ENCODE results near the gene ZNF230.

ZNF230 gene

GRCh38 chr19:44002566-44003460 lies at the start of gene ZNF230:
TSS of gene ZNF230 (plus strand) at chr19:44002957. CDS start at chr19:44007079, 4,122 bp downstream.
- FAIRE-seq: no peak
- TF ChIP-seq, protein P1, sequence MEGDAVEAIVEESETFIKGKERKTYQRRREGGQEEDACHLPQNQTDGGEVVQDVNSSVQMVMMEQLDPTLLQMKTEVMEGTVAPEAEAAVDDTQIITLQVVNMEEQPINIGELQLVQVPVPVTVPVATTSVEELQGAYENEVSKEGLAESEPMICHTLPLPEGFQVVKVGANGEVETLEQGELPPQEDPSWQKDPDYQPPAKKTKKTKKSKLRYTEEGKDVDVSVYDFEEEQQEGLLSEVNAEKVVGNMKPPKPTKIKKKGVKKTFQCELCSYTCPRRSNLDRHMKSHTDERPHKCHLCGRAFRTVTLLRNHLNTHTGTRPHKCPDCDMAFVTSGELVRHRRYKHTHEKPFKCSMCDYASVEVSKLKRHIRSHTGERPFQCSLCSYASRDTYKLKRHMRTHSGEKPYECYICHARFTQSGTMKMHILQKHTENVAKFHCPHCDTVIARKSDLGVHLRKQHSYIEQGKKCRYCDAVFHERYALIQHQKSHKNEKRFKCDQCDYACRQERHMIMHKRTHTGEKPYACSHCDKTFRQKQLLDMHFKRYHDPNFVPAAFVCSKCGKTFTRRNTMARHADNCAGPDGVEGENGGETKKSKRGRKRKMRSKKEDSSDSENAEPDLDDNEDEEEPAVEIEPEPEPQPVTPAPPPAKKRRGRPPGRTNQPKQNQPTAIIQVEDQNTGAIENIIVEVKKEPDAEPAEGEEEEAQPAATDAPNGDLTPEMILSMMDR (IDR thresholded peaks at IDR 0.05; ENCODE audit: insufficient read depth, missing control alignments): no peak

GRCh38 chr19:43956827-43957226 lies 45.9 kb upstream of the ZNF230 start:
- DNase-seq (ENCODE audit: insufficient read length, low spot score) (no peak), FAIRE-seq (no peak)
- TF ChIP-seq, protein P1 (IDR thresholded peaks at IDR 0.05; ENCODE audit: insufficient read depth, missing control alignments): no peak

More at GRCh38 chr19:44002566-44003460, at the start of gene ZNF230:
- peak; percentile 65 for DNase-seq (ENCODE audit: insufficient read length, low spot score)

DNA sequence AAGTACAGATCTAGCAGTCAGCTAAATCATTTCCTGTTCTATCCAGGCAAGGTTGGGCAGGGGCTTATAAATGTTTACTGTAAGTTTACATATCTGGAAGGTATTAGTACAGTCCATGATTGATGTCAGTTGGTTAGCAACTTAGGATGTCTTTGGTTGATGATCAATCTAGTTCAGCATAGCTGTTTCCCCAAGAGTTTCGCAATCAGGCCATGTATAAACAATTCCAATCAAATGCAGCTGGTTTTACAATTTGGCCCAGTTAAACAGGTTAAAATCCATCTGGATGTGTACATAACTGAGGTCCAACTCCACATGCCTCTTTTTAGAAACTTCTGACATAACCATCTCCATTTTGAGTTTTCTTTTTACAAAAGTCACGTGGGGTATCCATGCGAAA lies 44.9 kb upstream of the ZNF230 start:
- no peak for DNase-seq (ENCODE audit: insufficient read length, low spot score)
- TF ChIP-seq, protein P1 (IDR thresholded peaks at IDR 0.05; ENCODE audit: insufficient read depth, missing control alignments): no peak
- no peak for FAIRE-seq

DNA sequence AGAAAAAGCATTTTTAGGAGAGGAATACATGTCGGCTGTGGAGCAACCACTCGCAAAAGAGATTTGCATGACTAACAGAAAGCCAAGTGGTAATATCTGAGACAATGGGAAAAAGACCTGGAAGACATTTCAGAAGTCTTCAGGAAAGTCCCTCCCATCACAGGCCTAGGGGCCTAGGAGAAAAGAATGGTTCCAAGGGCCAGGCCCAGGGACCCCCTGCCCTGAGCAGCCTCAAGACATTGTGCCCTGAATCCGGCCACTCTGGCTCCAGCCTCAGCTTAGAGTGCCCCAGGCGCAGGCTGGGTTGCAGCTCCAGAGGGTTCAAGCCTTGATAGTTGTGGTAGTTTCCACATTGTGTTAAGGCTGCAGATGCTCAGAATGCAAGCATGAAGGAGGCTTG lies 42.3 kb upstream of the ZNF230 start:
- TF ChIP-seq, protein P1 (IDR thresholded peaks at IDR 0.05; ENCODE audit: insufficient read depth, missing control alignments): no peak
- no peak for FAIRE-seq
- no peak for DNase-seq (ENCODE audit: insufficient read length, low spot score)

- no peak for FAIRE-seq
- DNase-seq (ENCODE audit: insufficient read length, low spot score): no peak
- TF ChIP-seq, protein P1 (IDR thresholded peaks at IDR 0.05; ENCODE audit: insufficient read depth, missing control alignments): no peak
Measured at GRCh38 chr19:43966079-43966694, 36.6 kb upstream of the ZNF230 start.

DNA sequence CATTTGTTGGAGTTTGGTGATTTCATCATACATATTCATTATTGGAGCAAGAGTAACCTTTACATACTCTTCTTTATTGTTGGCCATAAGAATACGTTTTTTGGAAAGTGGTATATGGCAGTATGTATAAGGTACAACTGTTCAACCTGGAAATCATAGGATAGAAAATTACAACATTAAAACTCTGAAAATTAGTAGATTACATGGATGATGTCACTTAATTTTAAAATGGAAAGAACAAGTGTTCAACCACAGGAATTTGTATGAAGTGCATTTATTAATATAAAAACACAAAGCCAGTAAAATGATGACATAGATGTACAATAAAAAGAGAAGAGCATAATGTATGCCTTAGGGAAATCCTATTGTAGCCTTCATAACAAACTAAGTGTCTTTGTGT lies 26.0 kb upstream of the ZNF230 start:
- no peak for FAIRE-seq
- DNase-seq (ENCODE audit: insufficient read length, low spot score): no peak
- TF ChIP-seq, protein P1 (IDR thresholded peaks at IDR 0.05; ENCODE audit: insufficient read depth, missing control alignments): no peak

GRCh38 chr19:43983544-43983911 lies 19.2 kb upstream of the ZNF230 start:
- DNase-seq (ENCODE audit: insufficient read length, low spot score): no peak
- FAIRE-seq: no peak
- TF ChIP-seq, protein P1 (IDR thresholded peaks at IDR 0.05; ENCODE audit: insufficient read depth, missing control alignments): no peak
